ENCODE measurements around the gene UBA7. TPM values are rescaled to one million over a fixed set of nuclear protein-coding genes. Genes with fewer than 3 reads are reported as not detected.

Gene UBA7
- total RNA-seq, 2 experiments from 2014 or later = 249 to 256 TPM

- H3K27me3 Mint-ChIP-seq = peaks cover 14% of the 10 kb centered on the region
- CTCF ChIA-PET = interaction anchor here (0.6 to 3.1 kb wide), 29 partner anchors 8 to 302 kb away, joined by 3 to 48 read pairs (median 5); partner anchors contain the start of genes AMIGO3, IP6K1, MON1A and UBA7
- no peaks in the 10 kb centered on the region for H3K9me3 Mint-ChIP-seq
- DNase-seq = peak; percentile 35
- peak overlapping the region; percentile 78 for H3K4me3 Mint-ChIP-seq
- H3K36me3 Mint-ChIP-seq (ENCODE audit: low read depth) = peaks cover 8% of the 10 kb centered on the region
- POLR2A ChIA-PET = interaction anchor here (1.9 kb wide), 1 partner anchor 10 kb away, joined by 4 read pairs; the partner anchor contains the start of gene UBA7
- peaks cover 38% of the 10 kb centered on the region for H3K4me1 Mint-ChIP-seq
- peak overlapping the region; percentile 57 for H3K27ac Mint-ChIP-seq
Observed at GRCh38 chr3:49803465-49804140, 10.2 kb downstream of the UBA7 start.

- Mint-ChIP-seq H3K9me3 (no peaks in the 10 kb centered on the region), H3K27me3 (peaks cover 14% of the 10 kb centered on the region), H3K4me3 (peak within 1 kb of the TSS; percentile 78), H3K4me1 (peaks cover 32% of the 10 kb centered on the region), H3K27ac (peak within 1 kb of the TSS; percentile 62), H3K36me3 (ENCODE audit: low read depth) (peaks cover 7% of the 10 kb centered on the region)
- ChIA-PET POLR2A (interaction anchor here (1.9 kb wide), 1 partner anchor 11 kb away, joined by 4 read pairs; the partner anchor contains the start of gene UBA7), CTCF (interaction anchor here (0.6 to 3.1 kb wide), 31 partner anchors 9 to 302 kb away, joined by 3 to 48 read pairs (median 5); partner anchors contain the start of genes AMIGO3, IP6K1, MON1A and UBA7)
- peak; percentile 92 for DNase-seq
Observed at GRCh38 chr3:49802719-49803464, 10.9 kb downstream of the UBA7 start, which contains the start of gene INKA1. INKA1 (plus strand) TSS chr3:49803261; CDS start chr3:49803393, 132 bp downstream.

GRCh38 chr3:49801160-49801559, 12.6 kb downstream of the UBA7 start:
- no peak overlapping the region for H3K4me3 Mint-ChIP-seq
- peaks cover 15% of the 10 kb centered on the region for H3K4me1 Mint-ChIP-seq
- ChIA-PET POLR2A (no interaction called here), CTCF (interaction anchor here (0.8 to 3.1 kb wide), 5 partner anchors 11 to 39 kb away, joined by 3 to 48 read pairs (median 5); partner anchors contain the start of gene IP6K1)
- no peak overlapping the region for H3K27ac Mint-ChIP-seq
- no peak for DNase-seq
- no peaks in the 10 kb centered on the region for H3K9me3 Mint-ChIP-seq
- peaks cover 7% of the 10 kb centered on the region for H3K36me3 Mint-ChIP-seq (ENCODE audit: low read depth)
- H3K27me3 Mint-ChIP-seq = peaks cover 18% of the 10 kb centered on the region

GRCh38 chr3:49799761-49800160, 14.0 kb downstream of the UBA7 start, which contains the start of gene CDHR4:
CDHR4 (minus strand) TSS chr3:49799873; CDS start chr3:49799812, 61 bp downstream.
- Mint-ChIP-seq H3K9me3 (no peaks in the 10 kb centered on the region), H3K4me3 (no peak within 1 kb of the TSS), H3K4me1 (peaks cover 11% of the 10 kb centered on the region), H3K27ac (no peak within 1 kb of the TSS), H3K36me3 (ENCODE audit: low read depth) (no peaks in the 10 kb centered on the region), H3K27me3 (peaks cover 18% of the 10 kb centered on the region)
- POLR2A ChIA-PET = interaction anchor here (0.6 kb wide), 1 partner anchor 270 kb away, joined by 3 read pairs; no protein-coding TSS in a partner anchor
- DNase-seq = no peak
- CTCF ChIA-PET = interaction anchor here (1.3 to 2.2 kb wide), 2 partner anchors 13 to 40 kb away, joined by 5 to 13 read pairs; partner anchors contain the start of gene IP6K1

GRCh38 chr3:49799105-49799504, 14.6 kb downstream of the UBA7 start:
- H3K27me3 Mint-ChIP-seq = peaks cover 18% of the 10 kb centered on the region
- no peak for DNase-seq
- no peak overlapping the region for H3K27ac Mint-ChIP-seq
- H3K36me3 Mint-ChIP-seq (ENCODE audit: low read depth) = no peaks in the 10 kb centered on the region
- no peaks in the 10 kb centered on the region for H3K9me3 Mint-ChIP-seq
- ChIA-PET POLR2A (interaction anchor here (0.6 kb wide), 1 partner anchor 270 kb away, joined by 3 read pairs; no protein-coding TSS in a partner anchor), CTCF (interaction anchor here (0.6 to 1.3 kb wide), 3 partner anchors 13 to 233 kb away, joined by 4 to 5 read pairs (median 4); partner anchors contain the start of gene IP6K1)
- H3K4me3 Mint-ChIP-seq = no peak overlapping the region
- peaks cover 9% of the 10 kb centered on the region for H3K4me1 Mint-ChIP-seq

- no peak for DNase-seq
- no peaks in the 10 kb centered on the region for H3K9me3 Mint-ChIP-seq
- H3K36me3 Mint-ChIP-seq (ENCODE audit: low read depth) = no peaks in the 10 kb centered on the region
- CTCF ChIA-PET = interaction anchor here (0.5 to 2.9 kb wide), 2 partner anchors 8 to 41 kb away, joined by 3 to 9 read pairs; partner anchors contain the start of gene INKA1
- H3K4me1 Mint-ChIP-seq = peaks cover 1% of the 10 kb centered on the region
- POLR2A ChIA-PET = no interaction called here
- H3K27ac Mint-ChIP-seq = no peak overlapping the region
- H3K27me3 Mint-ChIP-seq = peaks cover 7% of the 10 kb centered on the region
- no peak overlapping the region for H3K4me3 Mint-ChIP-seq
Observed at GRCh38 chr3:49794926-49795905, 18.5 kb downstream of the UBA7 start.

GRCh38 chr3:49794431-49794830, 19.3 kb downstream of the UBA7 start:
- H3K36me3 Mint-ChIP-seq (ENCODE audit: low read depth) = no peaks in the 10 kb centered on the region
- peaks cover 4% of the 10 kb centered on the region for H3K4me1 Mint-ChIP-seq
- DNase-seq = no peak
- no peaks in the 10 kb centered on the region for H3K9me3 Mint-ChIP-seq
- POLR2A ChIA-PET = no interaction called here
- no peak overlapping the region for H3K4me3 Mint-ChIP-seq
- CTCF ChIA-PET = interaction anchor here (2.9 kb wide), 1 partner anchor 9 kb away, joined by 9 read pairs; the partner anchor contains the start of gene INKA1
- H3K27ac Mint-ChIP-seq = no peak overlapping the region
- peaks cover 9% of the 10 kb centered on the region for H3K27me3 Mint-ChIP-seq

GRCh38 chr3:49793486-49794085, 20.2 kb downstream of the UBA7 start:
- Mint-ChIP-seq H3K9me3 (no peaks in the 10 kb centered on the region), H3K36me3 (ENCODE audit: low read depth) (no peaks in the 10 kb centered on the region), H3K4me3 (no peak overlapping the region), H3K4me1 (peaks cover 4% of the 10 kb centered on the region), H3K27me3 (peaks cover 9% of the 10 kb centered on the region), H3K27ac (no peak overlapping the region)
- ChIA-PET POLR2A (no interaction called here), CTCF (interaction anchor here (0.6 to 2.9 kb wide), 2 partner anchors 10 to 12 kb away, joined by 3 to 9 read pairs; partner anchors contain the start of gene INKA1)
- DNase-seq = no peak

- Mint-ChIP-seq H3K27ac (no peak overlapping the region), H3K4me1 (peaks cover 4% of the 10 kb centered on the region), H3K36me3 (ENCODE audit: low read depth) (no peaks in the 10 kb centered on the region), H3K4me3 (no peak overlapping the region), H3K27me3 (peaks cover 9% of the 10 kb centered on the region), H3K9me3 (no peaks in the 10 kb centered on the region)
- ChIA-PET CTCF (interaction anchor here (2.9 kb wide), 1 partner anchor 11 kb away, joined by 9 read pairs; the partner anchor contains the start of gene INKA1), POLR2A (no interaction called here)
- no peak for DNase-seq
Observed at GRCh38 chr3:49792371-49793150, 21.2 kb downstream of the UBA7 start.

- no peak overlapping the region for H3K4me3 Mint-ChIP-seq
- no peak for DNase-seq
- H3K36me3 Mint-ChIP-seq (ENCODE audit: low read depth) = no peaks in the 10 kb centered on the region
- ChIA-PET POLR2A (no interaction called here), CTCF (interaction anchor here (0.8 to 1.1 kb wide), 2 partner anchors 10 to 48 kb away, joined by 3 to 7 read pairs; no protein-coding TSS in a partner anchor)
- H3K27ac Mint-ChIP-seq = no peak overlapping the region
- H3K9me3 Mint-ChIP-seq = no peaks in the 10 kb centered on the region
- H3K27me3 Mint-ChIP-seq = peaks cover 6% of the 10 kb centered on the region
- H3K4me1 Mint-ChIP-seq = peaks cover 12% of the 10 kb centered on the region
Observed at GRCh38 chr3:49791571-49791970, 22.2 kb downstream of the UBA7 start.

Measured in activated CD4-positive, alpha-beta T cell treated with anti-CD3 and anti-CD28 coated beads, Interleukin-2, amount 10 ng/mL, durations not matched to agents 7 days and 5 days (primary cell).